Medulla oblongata (tissue), 1 donor: Measurements from ENCODE around the gene RINL.

ENCODE experiments used
- DNase-seq: peaks from one replicate; pipeline ENCODE4 v3.0.0-alpha.2; 2015; ENCODE audit errors: extremely low spot score

The RINL gene, protein sequence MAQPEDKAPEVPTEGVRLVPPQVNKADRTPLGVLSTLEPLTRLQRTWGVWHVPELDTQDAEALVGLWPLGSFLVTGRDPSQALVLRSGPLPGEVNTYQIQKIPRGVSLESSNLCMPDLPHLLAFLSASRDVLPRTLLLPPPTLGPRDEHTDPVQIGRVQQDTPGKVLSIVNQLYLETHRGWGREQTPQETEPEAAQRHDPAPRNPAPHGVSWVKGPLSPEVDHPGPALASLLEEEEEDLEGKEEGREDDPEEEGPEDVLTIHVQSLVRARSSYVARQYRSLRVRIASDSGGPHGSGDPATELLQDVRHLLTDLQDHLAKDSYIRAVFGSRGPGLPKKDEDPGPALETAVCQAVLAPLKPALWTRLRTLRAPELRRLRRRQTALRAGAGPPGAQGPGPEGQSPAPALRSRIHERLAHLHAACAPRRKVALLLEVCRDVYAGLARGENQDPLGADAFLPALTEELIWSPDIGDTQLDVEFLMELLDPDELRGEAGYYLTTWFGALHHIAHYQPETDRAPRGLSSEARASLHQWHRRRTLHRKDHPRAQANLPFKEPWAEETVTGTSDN

GRCh38 chr19:38877781-38878574, at the start of gene RINL:
TSS of gene RINL (minus strand) at chr19:38878275. CDS start at chr19:38876742, 1,533 bp downstream.
- DNase-seq: no peak

GRCh38 chr19:38924388-38924787, 46.3 kb upstream of the RINL start:
- DNase-seq: no peak

GRCh38 chr19:38922482-38922881, 44.4 kb upstream of the RINL start:
- no peak for DNase-seq

- no peak for DNase-seq
These were observed 43.6 kb upstream of the RINL start for GRCh38 chr19:38921420-38922274.

GRCh38 chr19:38920602-38921419, 42.7 kb upstream of the RINL start:
- no peak for DNase-seq

DNA sequence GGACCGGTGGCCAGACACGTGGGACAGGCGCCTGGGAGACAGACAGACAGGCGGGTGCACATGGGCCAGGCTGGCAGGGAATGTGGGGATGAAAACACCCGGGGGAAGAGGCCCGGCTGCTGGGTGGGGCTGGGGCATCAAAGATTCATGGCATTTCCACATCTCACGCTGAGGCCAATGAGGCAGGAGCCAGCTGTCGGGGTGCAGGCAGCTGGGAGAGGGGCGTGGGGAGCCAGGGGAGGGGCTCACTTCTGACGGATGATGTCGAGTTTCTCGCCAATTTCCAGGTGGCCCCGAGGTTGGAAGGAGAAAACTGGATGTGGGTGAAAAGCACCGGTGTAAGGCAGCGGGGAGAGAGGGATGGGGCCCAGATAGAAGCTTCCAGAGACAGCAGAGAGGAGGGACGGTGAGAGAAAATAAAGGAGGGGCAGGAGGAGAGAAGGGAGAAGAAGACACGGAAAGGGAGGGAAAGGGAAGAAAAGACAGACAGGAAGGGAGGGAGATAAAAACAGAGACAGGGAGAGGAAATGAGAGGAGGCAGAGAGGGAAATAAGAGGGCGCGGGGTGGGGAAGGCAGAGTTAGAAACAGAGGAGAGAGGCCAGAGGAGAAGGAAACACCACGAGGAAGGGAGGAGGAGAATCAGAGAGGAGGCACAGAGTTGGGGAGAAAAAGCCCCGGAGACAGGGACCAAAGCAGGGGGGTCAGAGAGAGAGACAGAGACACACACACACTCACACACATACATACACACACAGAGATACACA, 41.9 kb upstream of the RINL start:
- DNase-seq: no peak

DNA sequence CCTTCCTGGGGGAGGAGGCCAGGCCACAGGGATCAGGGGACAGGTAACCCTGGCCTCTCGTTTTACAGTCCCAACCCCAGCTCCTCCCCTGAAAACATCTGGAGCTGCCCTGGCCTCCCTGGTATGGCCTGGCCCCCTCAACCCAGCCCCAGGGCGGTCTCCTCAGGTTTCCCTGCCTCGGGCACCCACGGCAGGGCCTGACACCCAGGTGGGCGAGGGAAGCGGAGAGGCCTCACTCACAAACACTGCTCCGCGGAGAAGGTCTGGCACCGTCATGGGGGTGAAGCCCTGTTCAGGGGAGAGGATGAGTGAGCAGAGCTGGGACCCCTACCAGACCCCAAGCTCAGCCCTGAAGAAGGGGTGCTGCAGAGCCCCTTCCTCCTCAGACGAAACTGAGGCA, 40.5 kb upstream of the RINL start:
- DNase-seq: no peak

DNA sequence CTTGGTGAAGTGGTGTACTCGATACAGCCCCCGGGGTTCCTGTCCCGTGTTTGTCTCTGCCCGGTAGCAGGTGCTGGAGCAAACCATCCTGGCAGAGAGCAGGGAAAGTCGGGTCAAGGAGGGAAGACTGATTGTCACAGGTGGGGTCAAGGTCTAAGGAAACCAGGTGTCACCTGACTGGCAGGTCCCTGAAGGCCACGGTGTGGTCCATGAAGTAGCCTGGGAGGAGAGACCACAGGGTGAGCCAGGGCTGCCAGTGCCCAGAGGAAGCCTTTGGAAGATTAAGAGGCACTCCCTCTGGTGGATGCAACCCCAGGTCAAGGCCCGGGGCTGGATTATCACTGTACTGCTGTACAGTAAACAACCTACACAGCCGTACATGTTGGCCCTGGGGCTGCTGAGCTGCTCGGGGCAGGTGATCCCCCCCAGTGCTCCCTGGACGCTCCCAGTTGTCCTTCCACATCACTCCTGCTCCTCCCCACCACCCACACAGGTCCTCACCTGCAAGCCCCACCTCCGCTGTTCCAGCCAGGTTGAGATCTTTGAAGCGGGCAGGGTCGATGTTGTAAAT, 39.9 kb upstream of the RINL start:
- DNase-seq: no peak

GRCh38 chr19:38917516-38917915, 39.4 kb upstream of the RINL start:
- no peak for DNase-seq

DNA sequence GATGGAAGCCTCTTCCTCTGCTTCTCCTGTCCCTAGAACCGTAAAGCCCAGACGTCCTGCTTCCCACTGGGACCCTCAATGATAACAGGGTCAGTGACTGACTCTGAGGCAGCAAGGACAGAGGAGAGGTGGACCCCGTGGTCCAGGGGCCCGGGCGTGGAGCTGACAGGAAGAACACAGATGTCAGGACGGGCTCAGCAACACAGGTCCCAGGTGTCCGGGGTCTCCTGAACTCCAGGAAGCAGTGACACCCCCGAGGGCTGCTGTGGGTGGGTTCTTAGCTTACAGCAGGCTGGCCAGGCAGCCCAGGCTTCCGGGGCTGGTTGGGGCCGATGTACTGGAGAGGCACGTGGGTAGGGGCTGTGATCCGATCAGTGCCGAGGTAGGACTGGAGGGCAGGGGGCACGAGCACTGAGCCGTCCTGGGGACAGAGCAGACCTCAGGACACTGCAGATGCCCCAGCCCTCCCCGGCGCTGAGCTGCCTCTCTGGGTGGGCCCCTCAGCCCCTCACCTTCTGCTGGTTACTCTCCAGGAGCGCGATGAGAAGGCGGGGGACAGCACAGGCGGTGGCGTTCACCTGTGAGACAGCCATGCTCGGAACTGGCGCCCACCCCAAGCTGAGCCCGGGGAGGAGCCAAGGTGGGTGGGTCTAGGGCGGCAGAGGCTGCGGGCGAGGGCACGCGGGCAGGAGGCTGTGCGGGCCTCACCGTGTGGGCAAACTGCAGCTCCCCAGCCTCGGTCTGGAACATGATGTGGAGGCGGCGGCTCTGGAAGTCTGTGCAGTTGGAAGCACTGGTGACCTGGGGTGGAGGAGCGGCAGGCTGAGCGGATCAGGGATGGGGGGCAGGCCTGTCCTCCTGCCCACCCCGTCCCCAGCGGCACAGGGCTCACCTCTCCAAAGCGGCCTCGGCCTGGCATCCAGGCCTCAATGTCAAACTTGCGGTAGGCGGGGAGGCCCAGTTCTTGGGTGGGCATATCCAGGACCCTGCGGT, 37.5 kb upstream of the RINL start:
- DNase-seq: no peak

GRCh38 chr19:38913958-38914357, 35.9 kb upstream of the RINL start:
- no peak for DNase-seq

DNA sequence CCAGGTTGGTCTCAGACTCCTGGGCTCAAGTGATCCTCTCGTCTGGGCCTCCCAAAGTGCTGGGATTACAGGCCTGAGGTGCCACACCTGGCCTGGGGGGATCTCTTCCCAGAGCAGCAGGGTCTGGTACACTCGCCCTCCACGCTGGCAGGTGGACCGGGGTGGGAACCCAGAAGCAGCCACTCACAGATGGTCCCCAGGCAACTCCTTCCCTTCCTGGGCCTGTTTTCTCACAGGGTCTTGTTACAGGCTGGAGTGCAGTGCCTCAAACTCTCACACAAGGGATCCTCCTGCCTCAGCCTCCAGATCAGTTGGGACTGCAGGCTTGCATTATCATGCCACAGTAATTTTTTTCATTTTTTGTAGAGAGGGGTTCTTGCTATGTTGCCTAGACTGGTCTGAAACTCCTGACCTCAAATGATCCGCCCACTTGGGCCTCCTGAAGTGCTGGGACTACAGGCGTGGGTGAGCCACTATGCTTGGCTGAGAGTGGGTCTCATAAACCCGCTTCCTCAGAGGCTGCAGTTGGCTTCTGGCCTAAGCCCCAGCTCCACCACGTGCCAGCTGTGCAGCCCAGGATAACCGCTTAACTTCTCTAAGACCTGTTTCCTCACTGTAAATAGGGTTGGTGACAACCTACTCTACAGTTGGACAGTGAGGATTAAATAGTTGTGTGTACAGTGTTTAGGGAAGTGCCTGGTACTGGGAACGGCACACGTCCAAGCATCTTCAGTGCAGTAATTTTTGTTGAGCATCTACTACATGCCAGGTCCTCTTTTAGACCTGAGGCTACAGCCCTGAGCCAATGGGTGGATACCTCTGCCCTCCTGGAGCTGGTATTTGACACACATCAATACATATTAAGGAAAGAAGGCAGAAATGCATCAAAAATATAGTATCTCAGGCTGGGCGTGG, 34.8 kb upstream of the RINL start:
- no peak for DNase-seq

- DNase-seq: no peak
These were observed 33.4 kb upstream of the RINL start for GRCh38 chr19:38911388-38912001.

DNA sequence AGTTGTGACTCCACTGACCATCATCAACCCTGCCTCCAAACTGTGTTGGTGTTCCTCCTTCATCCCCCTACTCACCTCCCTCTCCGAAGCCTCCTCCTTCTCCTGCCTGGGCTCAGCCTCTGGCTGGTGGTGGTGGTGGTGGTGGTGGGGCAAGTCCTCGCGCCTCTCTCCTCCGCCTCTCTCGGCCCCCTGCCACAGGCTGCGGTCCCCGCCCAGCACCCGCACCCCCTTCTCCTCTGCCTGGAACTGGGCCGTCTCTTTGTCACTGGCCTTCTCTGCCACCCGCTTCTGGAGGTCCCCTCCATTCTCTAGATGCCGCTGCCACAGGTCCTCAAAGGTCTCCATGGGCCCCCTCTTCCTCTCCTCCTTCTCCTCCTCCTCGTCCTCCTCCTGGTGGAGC, 32.4 kb upstream of the RINL start:
- DNase-seq: no peak

DNA sequence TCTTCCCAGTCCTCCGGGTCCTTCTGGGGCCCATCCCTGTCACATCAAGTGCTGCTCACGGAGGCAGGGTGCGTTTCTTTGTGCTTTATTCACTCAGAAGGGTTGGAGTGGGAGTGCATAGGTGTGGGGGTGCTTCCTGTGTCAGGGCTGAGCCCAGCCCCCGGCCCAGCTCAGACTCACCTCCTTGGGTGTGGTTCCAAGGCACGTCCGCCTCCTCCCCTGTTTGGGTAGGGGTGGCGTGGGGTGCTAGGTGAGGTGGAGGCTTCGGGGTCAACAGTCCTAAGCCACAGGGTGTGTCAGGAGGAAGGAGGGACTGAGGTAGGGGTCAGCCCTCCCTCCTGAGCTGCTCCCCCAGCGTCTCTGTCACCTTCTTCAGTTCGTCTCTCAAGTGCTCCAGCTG, 30.8 kb upstream of the RINL start:
- DNase-seq: no peak

DNA sequence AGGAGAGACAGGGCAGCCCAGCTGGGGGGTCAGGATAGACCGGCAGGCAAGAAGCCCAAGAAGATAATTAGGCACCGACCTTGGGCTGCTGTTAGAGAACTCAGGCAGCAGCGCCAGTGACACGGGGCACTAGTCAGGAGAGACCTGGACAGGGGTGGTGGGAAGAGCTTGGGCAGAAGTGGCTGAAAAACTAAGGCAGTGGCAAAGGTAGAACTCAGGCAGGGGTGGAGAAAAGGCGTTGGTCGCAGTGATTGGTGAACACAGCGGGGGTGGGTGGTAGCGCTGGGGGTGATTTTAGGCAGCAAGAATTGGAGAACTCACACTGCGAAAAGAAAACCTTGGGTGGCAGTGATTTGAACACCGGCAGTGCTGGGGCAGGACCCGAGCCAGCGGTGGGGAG, 29.6 kb upstream of the RINL start:
- no peak for DNase-seq

GRCh38 chr19:38907227-38907626, 29.2 kb upstream of the RINL start:
- DNase-seq: no peak
